Ishikawa (cell line): ENCODE results near the gene C6orf120.

ENCODE experiments used
- CEBPB ChIP-seq: IDR thresholded peaks from 2 replicates; pipeline ENCODE4 v1.6.1; 2012
- CREB1 ChIP-seq: IDR thresholded peaks from 2 replicates; pipeline ENCODE4 v1.6.1; 2012; ENCODE audit warnings: low read depth
- EGR1 ChIP-seq: IDR thresholded peaks from 2 replicates; pipeline ENCODE4 v1.6.1; 2012
- EP300 ChIP-seq: IDR thresholded peaks from 2 replicates; pipeline ENCODE4 v1.6.1; 2012; ENCODE audit warnings: borderline replicate concordance
- FOXM1 ChIP-seq: IDR thresholded peaks from 2 replicates; pipeline ENCODE4 v1.6.1; 2012; ENCODE audit warnings: low read depth, borderline replicate concordance
- RAD21 ChIP-seq: IDR thresholded peaks from 2 replicates; pipeline ENCODE4 v1.6.1; 2012; ENCODE audit warnings: low read depth
- REST ChIP-seq: IDR thresholded peaks from 2 replicates; pipeline ENCODE4 v1.6.1; 2012; ENCODE audit warnings: low read depth, mild to moderate bottlenecking
- TEAD4 ChIP-seq: IDR thresholded peaks from 2 replicates; pipeline ENCODE4 v1.6.1; 2012

- TF ChIP-seq EP300 = no peak
- no peak for TF ChIP-seq REST
- TF ChIP-seq CEBPB = no peak
- TF ChIP-seq EGR1 = no peak
- no peak for TF ChIP-seq CREB1
- no peak for TF ChIP-seq TEAD4
- TF ChIP-seq FOXM1 = no peak
- TF ChIP-seq RAD21 = no peak
These were observed 41.1 kb upstream of the C6orf120 start for GRCh38 chr6:169660751-169661390.
